Endodermal cell (in vitro differentiated cells): ENCODE data around the gene TRIM37. TPM values are rescaled to one million over a fixed set of nuclear protein-coding genes. Genes with fewer than 3 reads are reported as not detected.

Experiments
- DNase-seq: peaks from one replicate; pipeline ENCODE4 v3.0.0-alpha.2; 2017
- H3K27ac ChIP-seq: 2 replicates; pipeline ENCODE4 v1.5.1; 2013; ENCODE audit warnings: mild to moderate bottlenecking, low read depth, low read length, moderate library complexity
- H3K27me3 ChIP-seq: 2 replicates; pipeline ENCODE4 v1.6.1; 2013; ENCODE audit warnings: mild to moderate bottlenecking, low read length, moderate library complexity; ENCODE audit not compliant: insufficient read depth, control insufficient read depth, poor library complexity, severe bottlenecking
- H3K36me3 ChIP-seq: 2 replicates; pipeline ENCODE4 v1.7.0; 2013; ENCODE audit warnings: mild to moderate bottlenecking, low read length, moderate library complexity; ENCODE audit not compliant: control insufficient read depth, insufficient read depth
- H3K4me1 ChIP-seq: one replicate; pipeline ENCODE4 v1.7.0; 2013; ENCODE audit warnings: low read length; ENCODE audit not compliant: control insufficient read depth, insufficient read depth
- H3K4me3 ChIP-seq: 2 replicates; pipeline ENCODE4 v1.5.1; 2013; ENCODE audit warnings: mild to moderate bottlenecking, low read length, moderate library complexity
- H3K9ac ChIP-seq: 2 replicates; pipeline ENCODE4 v1.6.1; 2013; ENCODE audit warnings: mild to moderate bottlenecking, low read length, moderate library complexity; ENCODE audit not compliant: poor library complexity, severe bottlenecking; ENCODE audit errors: extremely low read depth
- H3K9me3 ChIP-seq: 2 replicates; pipeline ENCODE4 v1.6.1; 2013; ENCODE audit warnings: mild to moderate bottlenecking, low read length, moderate library complexity; ENCODE audit not compliant: control insufficient read depth
- H3K27ac Mint-ChIP-seq: 2 replicates; pipeline ENCODE4 v1.8.0; 2020; ENCODE audit warnings: mixed read lengths
- H3K27me3 Mint-ChIP-seq: 2 replicates; pipeline ENCODE4 v1.8.0; 2021; ENCODE audit warnings: mild to moderate bottlenecking, mixed read lengths; ENCODE audit not compliant: insufficient read depth
- H3K36me3 Mint-ChIP-seq: 2 replicates; pipeline ENCODE4 v1.8.0; 2020; ENCODE audit warnings: low read depth, mixed read lengths
- H3K4me1 Mint-ChIP-seq: 2 replicates; pipeline ENCODE4 v1.8.0; 2020; ENCODE audit warnings: mixed read lengths
- H3K4me3 Mint-ChIP-seq: 2 replicates; pipeline ENCODE4 v1.8.0; 2020; ENCODE audit warnings: mild to moderate bottlenecking, moderate library complexity, mixed read lengths
- H3K9me3 Mint-ChIP-seq: 2 replicates; pipeline ENCODE4 v1.8.0; 2020; ENCODE audit warnings: mild to moderate bottlenecking, mixed read lengths
- CTCF ChIP-seq: fragments of 200-600 bp; sonication (generic); conservative IDR thresholded peaks from 2 replicates; pipeline ENCODE4 v1.5.0; 2021; ENCODE audit warnings: antibody characterized with exemption, mild to moderate bottlenecking
- WGBS, 2 experiments: methylation state at CpG; one replicate each; pipeline versions ENCODE4 v1.1.5 to v1.1.7; 2013; ENCODE audit warnings: missing lambda C conversion rate in 2 of 2, mixed read lengths in 1 of 2; ENCODE audit not compliant: insufficient coverage in 1 of 2, insufficient read length in 1 of 2; 5-methylcytosine and 5-hydroxymethylcytosine counted together
- total RNA-seq, 2 donors: library from RNA; stranded (reverse); fragmentation: NEBNext Ultra II Directional in 1 of 2; extraction: Animal tissue kit (Norgen Biotek cat#: 25700) in 1 of 2; gene quantifications; 2 replicates in 1 of 2; 3 replicates in 1 of 2; pipeline ENCODE4 v1.2.1, GENCODE V29; 2021

TRIM37 gene
- total RNA-seq, 2 donors from 2014 or later, result 43.6 to 64.6 TPM

DNA sequence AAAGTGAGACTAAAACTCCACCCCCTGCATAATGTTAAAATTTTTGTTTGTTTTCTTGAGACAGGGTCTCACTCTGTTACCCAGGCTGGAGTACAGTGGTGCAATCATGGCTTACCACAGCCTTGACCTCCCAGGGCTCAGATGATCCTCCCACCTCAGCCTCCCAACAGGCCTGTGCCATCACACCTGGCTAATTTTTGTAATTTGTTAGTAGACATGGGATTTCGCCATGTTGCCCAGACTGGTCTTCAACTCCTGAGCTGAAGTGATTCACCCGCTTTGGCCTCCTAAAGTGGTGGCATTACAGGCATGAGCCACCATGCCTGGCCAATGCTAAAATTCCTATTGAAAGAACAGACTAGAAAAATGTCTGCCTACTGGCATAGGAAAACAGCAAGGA lies 103.8 kb downstream of the TRIM37 start:
- no peaks in the 10 kb centered on the region for H3K9me3 ChIP-seq
- Mint-ChIP-seq H3K9me3 (no peaks in the 10 kb centered on the region), H3K27ac (peak overlapping the region; percentile 30), H3K27me3 (no peaks in the 10 kb centered on the region), H3K4me3 (no peak overlapping the region), H3K36me3 (peaks cover 25% of the 10 kb centered on the region), H3K4me1 (peaks cover 2% of the 10 kb centered on the region)
- WGBS, 2 experiments, result 79 to 92% methylated on average over 2 of the region's 2 CpGs
- no peak for TF ChIP-seq CTCF
- H3K4me3 ChIP-seq, result no peak overlapping the region
- peaks cover 28% of the 10 kb centered on the region for H3K36me3 ChIP-seq
- DNase-seq, result no peak
- H3K4me1 ChIP-seq, result no peaks in the 10 kb centered on the region
- H3K27me3 ChIP-seq, result no peaks in the 10 kb centered on the region
- H3K27ac ChIP-seq, result no peak overlapping the region
- no peak overlapping the region for H3K9ac ChIP-seq

GRCh38 chr17:59002126-59002525 lies 104.6 kb downstream of the TRIM37 start:
- no peak for TF ChIP-seq CTCF
- peaks cover 2% of the 10 kb centered on the region for H3K4me1 Mint-ChIP-seq
- whole genome bisulfite sequencing, 2 experiments, result 95 to 100% methylated on average over 3 of the region's 3 CpGs
- Histone ChIP-seq H3K4me3 (no peak overlapping the region), H3K36me3 (peaks cover 30% of the 10 kb centered on the region), H3K27ac (no peak overlapping the region), H3K9me3 (no peaks in the 10 kb centered on the region), H3K4me1 (no peaks in the 10 kb centered on the region), H3K9ac (no peak overlapping the region), H3K27me3 (no peaks in the 10 kb centered on the region)
- no peak for DNase-seq
- no peak overlapping the region for H3K27ac Mint-ChIP-seq
- peaks cover 25% of the 10 kb centered on the region for H3K36me3 Mint-ChIP-seq
- no peak overlapping the region for H3K4me3 Mint-ChIP-seq
- H3K27me3 Mint-ChIP-seq, result no peaks in the 10 kb centered on the region
- no peaks in the 10 kb centered on the region for H3K9me3 Mint-ChIP-seq

DNA sequence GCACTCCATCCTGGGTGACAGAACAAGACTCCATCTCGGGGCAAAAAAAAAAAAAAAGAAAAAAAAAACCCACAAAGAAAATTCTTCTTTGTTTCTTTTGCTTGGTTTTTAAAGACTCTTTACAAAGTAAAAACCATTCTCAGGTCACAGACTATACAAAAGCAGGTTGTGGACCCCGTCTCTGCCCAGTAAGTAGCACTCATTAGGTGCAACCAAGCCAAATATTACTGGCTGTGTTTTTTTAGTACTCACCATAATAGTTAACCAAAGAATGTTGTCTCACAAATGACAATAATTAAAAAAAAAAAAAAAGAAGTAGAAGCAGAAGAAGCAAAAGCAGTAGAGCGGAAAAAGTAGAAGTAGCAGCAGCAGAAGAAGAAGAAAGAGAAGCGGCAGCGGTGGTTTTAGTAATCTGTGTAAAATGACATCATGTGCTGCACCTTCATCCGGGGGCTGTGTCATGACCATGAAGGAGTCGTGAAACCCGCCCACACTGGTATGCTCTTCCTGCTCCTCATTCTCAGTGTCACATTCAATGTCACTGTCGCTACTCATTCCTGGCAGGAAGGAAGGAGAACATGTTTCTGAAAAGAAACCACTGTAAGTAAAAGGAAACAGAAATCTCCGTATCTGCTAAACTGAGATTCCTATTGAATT lies 105.4 kb downstream of the TRIM37 start:
- peaks cover 2% of the 10 kb centered on the region for H3K4me1 Mint-ChIP-seq
- peak overlapping the region; percentile 86 for H3K27ac Mint-ChIP-seq
- WGBS, 2 experiments, result 98 to 100% methylated on average over 1 to 10 of the region's 10 CpGs
- H3K36me3 Mint-ChIP-seq, result peaks cover 26% of the 10 kb centered on the region
- Histone ChIP-seq H3K27ac (no peak overlapping the region), H3K27me3 (no peaks in the 10 kb centered on the region), H3K9me3 (no peaks in the 10 kb centered on the region), H3K36me3 (peaks cover 35% of the 10 kb centered on the region), H3K9ac (no peak overlapping the region), H3K4me3 (no peak overlapping the region), H3K4me1 (no peaks in the 10 kb centered on the region)
- H3K4me3 Mint-ChIP-seq, result no peak overlapping the region
- H3K27me3 Mint-ChIP-seq, result no peaks in the 10 kb centered on the region
- DNase-seq, result peak; percentile 61
- TF ChIP-seq CTCF, result no peak
- H3K9me3 Mint-ChIP-seq, result no peaks in the 10 kb centered on the region
